HG02759 (cell line): ENCODE data around the gene ATXN2.

Experiments used
- ATAC-seq: cut with Tn5 transposase; IDR thresholded peaks from one replicate; pipeline ENCODE4 v1.9.1; 2021; ENCODE audit warnings: mild to moderate bottlenecking, moderate library complexity; ENCODE audit not compliant: unreplicated experiment

Gene ATXN2

DNA sequence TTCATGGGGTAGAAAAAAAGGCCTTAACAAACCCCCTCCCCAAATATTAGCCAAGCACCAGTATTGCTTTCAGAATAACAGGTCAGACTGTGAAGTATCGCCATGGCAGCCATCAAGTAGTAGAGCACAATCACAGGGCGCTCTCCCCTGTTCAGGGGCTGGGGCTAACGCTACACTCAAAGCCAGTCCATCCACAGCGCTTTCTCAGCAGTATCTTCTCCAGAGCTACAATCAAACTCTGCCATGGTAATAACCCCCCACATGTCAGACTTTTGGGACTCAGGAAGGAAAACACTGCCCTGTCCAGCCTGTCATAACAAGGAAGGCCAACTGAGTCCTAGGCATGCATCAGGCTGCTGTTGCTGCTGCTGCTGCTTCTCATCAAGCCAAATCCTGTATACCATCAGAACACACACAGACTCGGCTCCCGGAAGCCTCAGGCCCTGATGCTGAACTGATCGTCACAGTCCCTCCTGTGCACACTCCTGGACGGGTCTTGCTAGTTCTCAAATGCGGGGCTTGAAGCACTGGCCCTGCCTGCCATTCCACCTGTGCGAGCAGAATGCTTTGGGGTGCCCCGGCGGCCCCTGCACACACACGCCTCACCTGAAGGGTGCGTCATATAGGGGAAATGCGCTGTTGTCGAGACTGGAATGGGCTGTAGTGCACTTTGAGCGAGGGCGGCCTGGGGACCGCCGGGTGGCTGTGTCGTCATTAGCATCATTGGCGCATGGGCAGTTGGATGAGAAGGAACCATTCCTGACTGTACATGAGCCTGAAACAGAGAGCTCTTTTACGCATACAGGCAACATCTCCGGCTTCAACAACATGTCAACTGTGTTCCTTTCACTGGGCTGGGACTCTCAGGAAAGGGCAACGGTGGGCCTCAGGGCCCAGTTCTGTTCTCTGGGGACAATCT is 145.8 kb downstream of the ATXN2 start:
- ATAC-seq = no peak

DNA sequence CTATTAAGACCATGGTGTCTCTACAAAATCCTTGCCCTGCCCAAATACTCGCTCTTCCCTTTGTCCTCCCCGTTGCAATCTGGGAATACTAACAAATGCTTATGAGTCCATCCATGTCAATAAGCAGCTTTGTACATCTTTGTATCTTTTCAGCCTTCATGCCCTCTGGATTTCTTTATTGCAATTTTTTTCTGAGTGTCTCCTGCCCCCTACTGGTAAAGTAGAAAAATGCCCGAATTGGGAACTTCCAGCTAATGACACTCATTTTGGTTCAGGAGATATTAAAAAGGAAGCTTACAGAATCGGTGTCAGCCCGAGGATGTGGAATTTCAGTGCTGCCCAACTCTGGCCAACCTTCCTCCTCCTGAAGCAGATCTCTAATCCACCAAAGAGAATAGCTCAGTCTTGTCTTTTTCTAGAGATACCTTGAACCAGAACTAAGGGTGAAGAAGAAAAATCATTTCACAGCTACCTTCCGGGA is 147.4 kb downstream of the ATXN2 start:
- no peak for ATAC-seq

- ATAC-seq = no peak
These were observed 147.9 kb downstream of the ATXN2 start for GRCh38 chr12:111451232-111451631.

GRCh38 chr12:111450676-111451075 is 148.4 kb downstream of the ATXN2 start:
- ATAC-seq = no peak

GRCh38 chr12:111448846-111449790 is 150.0 kb downstream of the ATXN2 start:
- ATAC-seq = no peak

GRCh38 chr12:111448266-111448830 is 150.8 kb downstream of the ATXN2 start:
- no peak for ATAC-seq

GRCh38 chr12:111447571-111448265 is 151.4 kb downstream of the ATXN2 start:
- no peak for ATAC-seq

DNA sequence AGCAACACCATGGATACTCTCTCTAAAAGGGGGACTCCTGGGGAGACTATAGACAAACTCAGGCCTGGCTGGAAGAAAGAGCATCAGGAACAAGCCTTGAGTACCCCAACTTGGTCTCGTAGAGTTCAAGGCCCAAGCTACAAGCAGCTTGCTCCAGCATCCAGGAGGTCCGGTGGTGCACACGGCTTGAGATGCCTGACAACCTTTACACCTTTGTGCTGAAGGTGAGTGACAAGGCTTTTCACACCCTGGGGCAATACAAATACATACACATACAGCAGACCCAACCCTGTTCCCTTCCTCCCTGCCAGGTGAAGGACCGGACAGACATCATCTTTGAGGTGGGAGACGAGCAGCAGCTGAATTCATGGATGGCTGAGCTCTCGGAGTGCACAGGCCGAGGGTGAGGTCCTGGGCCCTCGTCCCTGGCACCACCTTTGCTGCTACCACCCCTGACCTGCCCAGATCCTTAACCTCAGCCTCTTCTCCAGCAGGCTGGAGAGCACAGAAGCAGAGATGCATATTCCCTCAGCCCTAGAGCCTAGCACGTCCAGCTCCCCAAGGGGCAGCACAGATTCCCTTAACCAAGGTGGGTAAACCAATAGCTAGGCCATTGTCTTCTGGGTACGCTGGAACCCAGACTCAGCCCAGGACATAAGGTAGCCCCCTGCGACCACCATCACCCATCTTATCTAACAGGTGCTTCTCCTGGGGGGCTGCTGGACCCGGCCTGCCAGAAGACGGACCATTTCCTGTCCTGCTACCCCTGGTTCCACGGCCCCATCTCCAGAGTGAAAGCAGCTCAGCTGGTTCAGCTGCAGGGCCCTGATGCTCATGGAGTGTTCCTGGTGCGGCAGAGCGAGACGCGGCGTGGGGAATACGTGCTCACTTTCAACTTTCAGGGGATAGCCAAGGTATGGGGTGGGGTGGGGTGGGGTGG is 152.2 kb downstream of the ATXN2 start:
- no peak for ATAC-seq

DNA sequence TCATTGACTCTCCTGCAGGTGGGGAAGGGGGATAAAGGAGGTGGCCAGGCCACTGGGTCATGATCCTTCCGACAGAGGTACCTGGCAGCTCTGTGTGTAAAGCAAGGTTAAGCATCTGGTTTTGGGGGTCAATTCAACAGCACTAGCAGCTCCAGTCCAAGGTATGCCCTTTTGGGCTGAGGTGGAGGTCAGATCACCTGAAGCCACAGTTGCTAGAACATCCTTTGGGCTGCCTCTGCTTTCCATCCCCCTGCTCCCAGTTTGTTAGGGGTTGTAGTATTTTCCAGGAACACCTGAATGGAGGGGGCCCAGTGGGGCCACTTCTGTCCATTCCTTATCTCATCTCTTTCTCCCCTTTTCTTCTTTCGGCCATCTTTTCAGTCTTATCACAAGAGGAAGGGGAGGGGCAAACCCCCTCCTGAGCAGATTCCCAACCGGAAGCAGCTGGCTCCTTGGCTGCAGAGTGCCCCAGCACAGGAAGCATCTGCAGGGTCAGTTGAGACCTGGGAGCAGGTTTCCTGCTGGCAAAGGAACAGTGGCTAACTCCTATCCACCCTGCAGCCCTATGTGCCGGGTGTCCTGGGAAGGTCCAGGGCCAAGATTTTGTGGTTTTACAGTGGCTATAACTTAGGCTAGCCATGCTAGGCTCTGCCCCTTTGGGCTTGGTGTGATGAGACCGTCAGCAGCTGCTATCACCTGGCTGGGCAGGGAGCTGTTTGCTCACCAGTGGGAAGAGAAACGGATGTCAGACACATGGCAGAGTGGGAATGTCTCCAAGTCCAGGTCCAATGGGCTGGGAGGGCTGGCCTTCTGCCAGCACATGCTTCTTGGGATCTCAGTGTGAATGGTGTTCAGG is 153.2 kb downstream of the ATXN2 start:
- ATAC-seq = no peak

GRCh38 chr12:111444925-111445725 is 154.0 kb downstream of the ATXN2 start:
- peak; percentile 89 for ATAC-seq

GRCh38 chr12:111444314-111444924 is 154.7 kb downstream of the ATXN2 start:
- ATAC-seq = peak; percentile 39

- ATAC-seq = no peak
These were observed 155.5 kb downstream of the ATXN2 start for GRCh38 chr12:111443586-111443985.

DNA sequence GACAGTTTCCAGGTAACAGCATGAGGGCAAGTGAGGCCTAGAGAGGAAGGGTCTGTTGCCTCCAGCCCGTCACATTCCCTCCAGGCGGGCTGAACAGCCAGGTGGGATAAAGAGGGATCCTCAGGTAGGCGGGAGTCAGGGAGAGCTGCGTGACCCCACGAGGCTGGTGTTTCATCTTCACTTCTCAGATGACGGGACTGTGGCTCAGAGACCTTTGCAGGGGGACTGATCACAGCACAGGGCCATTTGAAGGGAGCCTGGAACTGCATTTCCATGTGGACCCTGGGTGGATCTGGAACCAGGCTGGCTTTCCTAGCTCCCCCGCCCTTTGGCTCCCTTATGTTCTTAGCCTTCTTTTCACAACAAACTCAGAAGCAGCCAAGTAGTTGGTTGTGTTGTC is 156.0 kb downstream of the ATXN2 start:
- ATAC-seq = no peak

DNA sequence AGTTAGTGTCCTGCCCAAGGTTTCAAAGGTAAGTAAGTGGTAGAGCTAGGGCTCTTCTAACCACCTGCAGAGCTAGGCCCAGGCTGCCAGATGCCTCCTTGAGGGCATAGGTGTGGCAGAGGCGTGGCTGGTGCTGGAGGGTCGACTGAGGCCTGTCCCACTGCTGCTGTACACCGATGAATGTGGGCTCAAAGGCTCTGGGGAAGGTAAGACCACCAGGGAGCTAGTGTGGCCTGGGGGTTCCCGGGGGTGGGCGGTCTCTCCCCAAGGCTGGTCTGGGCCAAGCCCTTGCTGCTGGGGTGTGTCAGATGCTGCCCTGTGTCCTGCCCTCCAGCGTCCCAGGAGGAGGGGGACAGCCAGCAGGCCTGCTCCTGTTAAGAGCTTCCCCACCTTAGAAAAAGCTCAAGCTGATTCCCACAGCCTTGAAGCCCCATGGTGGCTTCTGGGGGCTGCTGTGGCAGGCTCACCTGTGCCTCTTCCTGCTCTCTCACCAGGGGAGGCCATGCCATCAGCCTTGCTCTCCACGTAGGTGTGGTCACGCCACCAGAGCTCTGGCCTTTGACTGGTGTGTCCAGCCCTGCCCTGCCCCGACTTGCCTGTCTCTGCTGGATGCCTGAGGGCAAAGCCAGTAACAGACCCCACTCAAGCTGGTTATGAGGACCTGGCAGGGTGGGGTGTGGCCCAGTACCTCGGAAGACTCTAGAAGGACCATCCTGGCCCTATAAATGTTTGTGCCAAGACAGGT is 156.6 kb downstream of the ATXN2 start:
- ATAC-seq = no peak

GRCh38 chr12:111441107-111441928 is 157.8 kb downstream of the ATXN2 start:
- ATAC-seq = no peak

DNA sequence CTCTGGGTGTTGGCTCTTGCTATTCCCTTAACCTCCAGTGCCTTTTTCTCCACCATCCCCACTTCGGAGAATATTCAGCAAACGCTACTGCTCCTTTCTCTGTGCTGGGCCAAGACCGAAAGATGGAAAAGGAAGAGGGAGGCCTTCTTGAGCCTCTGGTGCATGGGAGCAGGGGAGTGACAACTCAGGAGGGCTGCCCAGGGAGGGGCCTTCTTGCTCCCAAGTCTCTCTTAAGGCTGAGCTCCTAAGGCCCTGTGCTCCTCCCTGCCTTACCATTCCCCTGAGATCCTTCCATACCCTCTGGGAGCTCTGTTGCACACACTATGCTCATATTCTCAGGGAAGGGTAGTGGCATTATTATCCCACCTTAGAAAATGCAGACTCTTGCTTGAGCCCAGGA is 158.5 kb downstream of the ATXN2 start:
- no peak for ATAC-seq
